Fibroblast of lung (primary cell): Measurements from ENCODE around the gene TRPT1. TPM values are rescaled to one million over a fixed set of nuclear protein-coding genes. Genes with fewer than 3 reads are reported as not detected.

Experiments
- DNase-seq, 2 donors: peaks; one replicate each; pipeline versions ENCODE4 v3.0.0 to v3.0.0-alpha.2; 2010; ENCODE audit warnings: low read depth in 2 of 2
- H2AFZ ChIP-seq: 2 replicates; pipeline ENCODE4 v1.5.1; 2012; ENCODE audit warnings: low read length, control low read depth, inconsistent platforms
- H3K27ac ChIP-seq: 2 replicates; pipeline ENCODE4 v1.5.1; 2011; ENCODE audit warnings: low read length, control low read depth; ENCODE audit not compliant: insufficient read depth
- H3K27me3 ChIP-seq: 2 replicates; pipeline ENCODE4 v1.5.1; 2011; ENCODE audit warnings: mild to moderate bottlenecking, low read length; ENCODE audit not compliant: control insufficient read depth, insufficient read depth
- H3K36me3 ChIP-seq: 2 replicates; pipeline ENCODE4 v1.5.1; 2011; ENCODE audit warnings: low read length; ENCODE audit not compliant: control insufficient read depth, insufficient read depth
- H3K4me1 ChIP-seq: 2 replicates; pipeline ENCODE4 v1.5.1; 2011; ENCODE audit warnings: low read length; ENCODE audit not compliant: control insufficient read depth, insufficient read depth; ENCODE audit errors: extremely low read depth
- H3K4me2 ChIP-seq: 2 replicates; pipeline ENCODE4 v1.5.1; 2011; ENCODE audit warnings: low read length, control low read depth; ENCODE audit not compliant: insufficient read depth; ENCODE audit errors: extremely low read depth
- H3K4me3 ChIP-seq, 4 experiments: fragments of 200-600 bp in 1 of 4; sonication (generic) in 1 of 4; replicated peaks in 1 of 4; 2 replicates each; pipeline ENCODE4 v1.5.1; 2011 to 2016; ENCODE audit warnings: low read length in 4 of 4, low read depth in 3 of 4, mild to moderate bottlenecking in 3 of 4, control low read depth in 2 of 4, inconsistent platforms in 1 of 4, mixed read lengths in 1 of 4; ENCODE audit not compliant: insufficient read depth in 1 of 4; ENCODE audit errors: control extremely low read depth in 1 of 4
- H3K79me2 ChIP-seq: 2 replicates; pipeline ENCODE4 v1.5.1; 2012; ENCODE audit warnings: mild to moderate bottlenecking, low read length, inconsistent platforms; ENCODE audit not compliant: control insufficient read depth, insufficient read depth
- H3K9ac ChIP-seq: 2 replicates; pipeline ENCODE4 v1.5.1; 2011; ENCODE audit warnings: mild to moderate bottlenecking, low read length, control low read depth; ENCODE audit not compliant: insufficient read depth
- H3K9me3 ChIP-seq: 2 replicates; pipeline ENCODE4 v1.5.1; 2012; ENCODE audit warnings: low read depth, low read length; ENCODE audit not compliant: control insufficient read depth, insufficient read depth
- H4K20me1 ChIP-seq: 2 replicates; pipeline ENCODE4 v1.5.1; 2011; ENCODE audit warnings: low read length; ENCODE audit not compliant: control insufficient read depth, insufficient read depth; ENCODE audit errors: extremely low read depth
- CTCF ChIP-seq, 2 donors: IDR thresholded peaks in 1 of 2; conservative IDR thresholded peaks in 1 of 2; 1 replicate in 1 of 2; 2 replicates in 1 of 2; pipeline ENCODE4 v1.5.1; 2011 to 2012; ENCODE audit warnings: low read length in 2 of 2, control low read depth in 1 of 2, inconsistent platforms in 1 of 2, low read depth in 1 of 2, mild to moderate bottlenecking in 1 of 2
- EZH2 ChIP-seq: IDR thresholded peaks from 2 replicates; pipeline ENCODE4 v1.5.1; 2012; ENCODE audit warnings: low read length, control low read depth, mild to moderate bottlenecking; ENCODE audit errors: missing control alignments
- polyA plus RNA-seq, 2 donors: library from polyadenylated mRNA; depleted of rRNA in 1 of 2; stranded (reverse) in 1 of 2; unstranded in 1 of 2; fragments of >200 nt; gene quantifications; 2 replicates each; pipeline ENCODE4 v1.2.1, GENCODE V29; 2011 to 2012; ENCODE audit warnings: missing spikeins in 1 of 2
- total RNA-seq: library from RNA; depleted of rRNA; stranded (reverse); fragments of >200 nt; gene quantifications from 2 replicates; pipeline ENCODE4 v1.2.1, GENCODE V29; 2014

Gene TRPT1
- total and polyA plus RNA-seq, 2 donors (not counting 1 experiment from before 2014, with no cell fraction given) = 20.5 to 41.5 TPM

GRCh38 chr11:64201543-64201942, 24.4 kb downstream of the TRPT1 start:
- H3K4me2 ChIP-seq = no peak overlapping the region
- no peak overlapping the region for H3K27ac ChIP-seq
- no peaks in the 10 kb centered on the region for H3K79me2 ChIP-seq
- no peak for TF ChIP-seq CTCF (conservative IDR thresholded peaks at IDR 0.05 in 1 of 2, IDR thresholded peaks at IDR 0.05 in 1 of 2; ENCODE audit: low read depth in 1 of 2, low read length in 2 of 2)
- no peak for TF ChIP-seq EZH2
- no peak overlapping the region for H3K4me3 ChIP-seq
- no peak overlapping the region for H2AFZ ChIP-seq
- H3K4me1 ChIP-seq = peaks cover 3% of the 10 kb centered on the region
- no peak overlapping the region for H3K9ac ChIP-seq
- no peak for DNase-seq
- H3K27me3 ChIP-seq = no peaks in the 10 kb centered on the region
- peaks cover 32% of the 10 kb centered on the region for H3K36me3 ChIP-seq
- no peaks in the 10 kb centered on the region for H4K20me1 ChIP-seq
- H3K9me3 ChIP-seq = no peaks in the 10 kb centered on the region

DNA sequence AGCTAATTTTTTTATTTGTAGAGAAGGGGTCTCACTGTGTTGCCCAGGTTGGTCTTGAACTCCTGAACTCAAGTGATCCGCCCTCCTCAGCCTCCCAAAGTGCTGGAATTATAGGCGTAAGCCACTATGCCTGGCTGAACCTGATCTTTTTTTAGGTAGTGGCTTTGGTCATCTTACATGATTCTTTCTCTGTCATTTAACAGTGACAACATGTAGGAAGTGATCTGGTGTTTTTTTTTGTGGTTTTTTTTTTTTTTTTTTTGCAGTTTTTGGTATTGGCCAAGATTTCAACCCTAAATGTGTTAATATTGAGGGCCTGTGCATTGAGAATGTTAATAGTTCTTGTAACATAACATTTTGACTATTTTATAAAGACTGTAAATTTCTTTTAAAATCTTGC, 27.5 kb downstream of the TRPT1 start:
- H3K4me1 ChIP-seq = no peaks in the 10 kb centered on the region
- H3K9me3 ChIP-seq = no peaks in the 10 kb centered on the region
- peaks cover 5% of the 10 kb centered on the region for H3K79me2 ChIP-seq
- H3K4me2 ChIP-seq = no peak overlapping the region
- H3K9ac ChIP-seq = no peak overlapping the region
- H3K27me3 ChIP-seq = no peaks in the 10 kb centered on the region
- no peak overlapping the region for H3K27ac ChIP-seq
- no peak overlapping the region for H2AFZ ChIP-seq
- TF ChIP-seq EZH2 = no peak
- no peak for TF ChIP-seq CTCF (conservative IDR thresholded peaks at IDR 0.05 in 1 of 2, IDR thresholded peaks at IDR 0.05 in 1 of 2; ENCODE audit: low read depth in 1 of 2, low read length in 2 of 2)
- peaks cover 19% of the 10 kb centered on the region for H3K36me3 ChIP-seq
- H4K20me1 ChIP-seq = no peaks in the 10 kb centered on the region
- no peak for DNase-seq
- H3K4me3 ChIP-seq = no peak overlapping the region

GRCh38 chr11:64196626-64197025, 29.4 kb downstream of the TRPT1 start:
- H3K4me2 ChIP-seq = no peak overlapping the region
- no peak overlapping the region for H3K9ac ChIP-seq
- no peak for DNase-seq
- H3K36me3 ChIP-seq = peaks cover 18% of the 10 kb centered on the region
- peaks cover 20% of the 10 kb centered on the region for H3K79me2 ChIP-seq
- no peak overlapping the region for H3K27ac ChIP-seq
- H3K4me3 ChIP-seq = no peak overlapping the region
- no peaks in the 10 kb centered on the region for H3K4me1 ChIP-seq
- no peaks in the 10 kb centered on the region for H4K20me1 ChIP-seq
- TF ChIP-seq CTCF (conservative IDR thresholded peaks at IDR 0.05 in 1 of 2, IDR thresholded peaks at IDR 0.05 in 1 of 2; ENCODE audit: low read depth in 1 of 2, low read length in 2 of 2) = no peak
- TF ChIP-seq EZH2 = no peak
- no peaks in the 10 kb centered on the region for H3K9me3 ChIP-seq
- no peak overlapping the region for H2AFZ ChIP-seq
- H3K27me3 ChIP-seq = no peaks in the 10 kb centered on the region
